HG03571 (cell line): Measurements from ENCODE around the gene PGLYRP4.

Source experiments
- ATAC-seq: cut with Tn5 transposase; IDR thresholded peaks from one replicate; pipeline ENCODE4 v1.9.1; 2021; ENCODE audit not compliant: unreplicated experiment

PGLYRP4 gene, protein sequence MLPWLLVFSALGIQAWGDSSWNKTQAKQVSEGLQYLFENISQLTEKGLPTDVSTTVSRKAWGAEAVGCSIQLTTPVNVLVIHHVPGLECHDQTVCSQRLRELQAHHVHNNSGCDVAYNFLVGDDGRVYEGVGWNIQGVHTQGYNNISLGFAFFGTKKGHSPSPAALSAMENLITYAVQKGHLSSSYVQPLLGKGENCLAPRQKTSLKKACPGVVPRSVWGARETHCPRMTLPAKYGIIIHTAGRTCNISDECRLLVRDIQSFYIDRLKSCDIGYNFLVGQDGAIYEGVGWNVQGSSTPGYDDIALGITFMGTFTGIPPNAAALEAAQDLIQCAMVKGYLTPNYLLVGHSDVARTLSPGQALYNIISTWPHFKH

DNA sequence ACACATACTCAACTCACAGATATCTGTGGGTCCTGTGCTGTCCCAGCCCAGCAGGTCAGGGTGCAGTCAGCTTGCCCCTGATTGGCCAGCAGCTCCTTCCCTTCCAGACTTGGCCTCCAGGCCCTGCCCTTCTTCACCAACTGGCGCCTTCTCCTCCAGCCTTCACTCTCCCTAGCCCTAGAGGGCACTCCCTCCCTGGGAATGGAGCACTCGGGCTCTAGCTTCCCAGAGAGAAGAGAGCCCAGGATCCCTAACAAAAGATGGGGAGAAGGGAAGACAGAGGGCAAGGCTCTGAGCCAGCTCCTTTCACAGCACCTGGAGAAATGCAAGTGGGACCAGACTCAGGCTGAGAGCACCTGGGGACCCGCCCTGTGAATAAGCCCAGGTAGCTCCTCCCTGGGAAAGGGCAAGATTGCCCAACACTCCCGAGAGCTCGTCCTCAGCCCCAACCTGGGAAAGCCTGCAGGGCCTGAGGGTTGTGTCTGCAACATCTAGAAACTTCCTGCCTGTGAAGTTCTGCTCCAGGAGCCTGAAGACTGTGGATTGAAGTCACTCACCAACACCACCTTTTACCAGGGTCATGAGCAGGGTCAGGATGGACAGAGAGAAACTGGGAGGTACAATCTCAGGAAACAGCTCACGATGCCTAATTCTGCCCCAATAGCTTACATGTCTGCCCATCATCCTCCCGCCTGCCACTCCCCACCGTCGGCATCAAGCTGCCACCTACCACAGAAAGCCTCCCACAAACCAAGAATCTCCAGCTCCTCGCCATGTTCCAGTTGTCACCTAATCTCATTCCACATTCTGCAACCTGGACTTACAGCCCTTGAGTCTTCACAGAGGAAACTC lies at the start of gene PGLYRP4:
Gene PGLYRP4 (minus strand): TSS at position 331 of the 852 bp plus-strand sequence. CDS start 909 bp downstream, outside the sequence.
- ATAC-seq, result no peak

DNA sequence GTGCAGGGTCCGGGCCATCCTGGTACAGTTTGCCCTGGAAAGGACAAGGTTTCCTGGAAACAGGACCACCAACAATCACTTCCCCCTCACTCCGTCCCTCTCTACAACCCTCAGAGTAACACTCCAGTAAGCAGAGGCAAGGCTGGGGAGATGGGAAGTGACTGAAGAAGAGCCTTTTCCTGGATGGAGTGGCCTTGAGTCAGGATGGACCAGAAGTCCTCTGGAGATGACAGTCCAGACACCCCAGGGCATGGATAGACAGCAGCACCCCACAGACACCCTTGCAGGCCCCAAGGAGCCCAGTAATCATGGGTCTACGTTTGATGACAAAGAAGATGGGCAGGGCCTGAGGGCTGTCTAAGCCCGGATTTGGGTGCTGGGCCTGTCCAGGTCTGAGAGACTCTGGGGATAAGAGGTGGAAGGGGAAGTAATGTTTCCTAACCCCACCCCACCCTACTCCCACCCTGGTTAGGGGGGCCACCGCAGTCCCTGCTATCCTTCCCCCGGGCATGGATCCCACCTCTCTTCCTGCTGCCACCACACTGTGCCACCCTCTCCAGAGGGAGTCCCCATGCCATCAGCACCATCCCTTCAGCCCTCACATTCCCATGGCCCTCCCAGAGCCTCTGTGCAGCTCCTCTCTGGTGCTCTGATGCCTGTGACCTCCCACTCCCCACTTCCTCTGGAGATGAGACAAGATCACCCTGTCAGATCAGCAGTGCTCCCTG lies 49.4 kb upstream of the PGLYRP4 start:
- no peak for ATAC-seq

DNA sequence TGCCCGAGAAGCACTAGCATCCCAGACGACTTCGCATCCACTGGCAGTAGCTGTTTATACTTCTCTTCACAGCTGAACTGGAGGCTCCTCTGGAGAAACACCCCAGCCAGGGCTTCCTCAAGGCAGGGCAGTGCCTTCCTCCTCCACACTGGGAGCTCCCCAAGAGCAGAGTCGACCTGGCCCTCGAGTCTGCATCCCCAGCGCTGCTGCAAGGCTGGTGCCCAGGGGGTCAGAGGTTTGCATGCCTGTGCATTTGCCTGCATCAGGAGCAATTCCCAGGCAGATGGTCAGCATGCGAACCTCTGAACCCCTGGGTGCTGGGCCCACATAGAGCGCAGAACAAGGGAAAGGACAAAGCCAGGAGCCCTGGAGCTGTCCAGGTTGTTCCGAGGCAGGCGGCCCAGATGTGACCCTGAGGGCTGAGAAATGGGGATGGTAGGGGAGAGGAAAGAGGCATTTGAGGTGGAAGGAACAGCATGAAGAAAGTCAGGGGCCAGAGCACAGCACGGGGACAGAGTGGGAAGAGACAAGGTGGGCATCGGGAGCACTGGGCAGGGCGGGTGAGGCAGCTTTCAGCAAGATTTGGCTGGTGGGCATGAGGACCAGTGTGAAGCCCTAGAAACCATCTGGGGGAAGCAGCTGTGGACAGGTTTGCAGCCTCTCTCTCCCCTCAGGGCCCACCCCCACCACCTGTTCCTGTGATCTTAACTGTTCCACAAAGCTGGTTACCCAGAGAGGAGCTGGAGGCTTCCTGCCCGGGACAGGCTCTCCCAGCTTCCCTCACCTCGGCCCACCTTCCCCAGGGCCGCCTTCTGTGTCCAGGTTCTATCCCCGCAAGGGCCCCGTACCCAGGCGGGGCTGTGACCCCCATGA lies 48.6 kb upstream of the PGLYRP4 start:
- no peak for ATAC-seq

- ATAC-seq, result no peak
These were observed 47.8 kb upstream of the PGLYRP4 start for GRCh38 chr1:153396461-153396860.

DNA sequence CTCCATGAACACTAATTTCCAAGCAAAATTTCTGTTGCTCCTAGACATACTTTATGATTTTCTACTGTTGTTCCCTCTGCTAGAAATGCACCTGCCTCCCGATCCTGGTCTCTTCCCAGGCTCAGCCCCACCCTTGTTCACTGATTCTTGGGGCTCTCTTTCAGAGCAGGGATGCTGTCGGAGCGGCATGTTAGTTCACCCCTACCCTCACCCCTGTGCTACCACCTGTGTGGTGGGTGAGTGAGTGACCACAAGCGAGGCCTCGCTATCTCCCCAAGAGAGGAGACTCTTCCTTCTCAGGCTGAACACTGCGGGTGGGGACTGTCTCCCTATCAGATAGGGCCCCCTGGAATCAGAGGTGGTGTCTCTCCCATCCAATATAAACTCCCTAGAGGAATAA lies 47.1 kb upstream of the PGLYRP4 start:
- no peak for ATAC-seq

- ATAC-seq, result no peak
These were observed 46.6 kb upstream of the PGLYRP4 start for GRCh38 chr1:153395136-153395685.

GRCh38 chr1:153394391-153394790 lies 45.8 kb upstream of the PGLYRP4 start:
- ATAC-seq, result no peak

GRCh38 chr1:153393926-153394325 lies 45.3 kb upstream of the PGLYRP4 start:
- ATAC-seq, result no peak

DNA sequence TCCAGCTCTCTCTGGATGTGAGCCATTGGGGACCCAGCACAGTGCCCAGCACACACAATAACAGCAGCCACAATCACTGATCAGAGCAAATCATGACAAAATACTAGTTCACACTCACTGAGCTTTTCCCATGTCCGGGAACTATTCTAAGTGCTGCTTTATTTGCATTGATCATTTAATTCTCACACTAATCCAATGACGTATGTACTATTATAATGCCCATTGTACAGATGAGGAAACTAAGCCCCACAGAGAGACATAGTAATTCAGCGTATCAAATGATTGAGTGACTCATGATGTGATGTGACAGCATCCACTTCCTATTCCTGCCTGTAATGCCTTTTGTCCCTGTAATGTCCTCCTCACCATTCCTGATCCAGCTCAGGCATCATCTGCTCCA lies 44.2 kb upstream of the PGLYRP4 start:
- ATAC-seq, result no peak

- ATAC-seq, result no peak
These were observed 43.6 kb upstream of the PGLYRP4 start for GRCh38 chr1:153392258-153392657.

- ATAC-seq, result no peak
These were observed 42.5 kb upstream of the PGLYRP4 start, which contains the start of gene S100A8 for GRCh38 chr1:153390938-153391710. Gene S100A8, minus strand, starts transcription at chr1:153391073. Its CDS starts 538 bp downstream, at chr1:153390535.

DNA sequence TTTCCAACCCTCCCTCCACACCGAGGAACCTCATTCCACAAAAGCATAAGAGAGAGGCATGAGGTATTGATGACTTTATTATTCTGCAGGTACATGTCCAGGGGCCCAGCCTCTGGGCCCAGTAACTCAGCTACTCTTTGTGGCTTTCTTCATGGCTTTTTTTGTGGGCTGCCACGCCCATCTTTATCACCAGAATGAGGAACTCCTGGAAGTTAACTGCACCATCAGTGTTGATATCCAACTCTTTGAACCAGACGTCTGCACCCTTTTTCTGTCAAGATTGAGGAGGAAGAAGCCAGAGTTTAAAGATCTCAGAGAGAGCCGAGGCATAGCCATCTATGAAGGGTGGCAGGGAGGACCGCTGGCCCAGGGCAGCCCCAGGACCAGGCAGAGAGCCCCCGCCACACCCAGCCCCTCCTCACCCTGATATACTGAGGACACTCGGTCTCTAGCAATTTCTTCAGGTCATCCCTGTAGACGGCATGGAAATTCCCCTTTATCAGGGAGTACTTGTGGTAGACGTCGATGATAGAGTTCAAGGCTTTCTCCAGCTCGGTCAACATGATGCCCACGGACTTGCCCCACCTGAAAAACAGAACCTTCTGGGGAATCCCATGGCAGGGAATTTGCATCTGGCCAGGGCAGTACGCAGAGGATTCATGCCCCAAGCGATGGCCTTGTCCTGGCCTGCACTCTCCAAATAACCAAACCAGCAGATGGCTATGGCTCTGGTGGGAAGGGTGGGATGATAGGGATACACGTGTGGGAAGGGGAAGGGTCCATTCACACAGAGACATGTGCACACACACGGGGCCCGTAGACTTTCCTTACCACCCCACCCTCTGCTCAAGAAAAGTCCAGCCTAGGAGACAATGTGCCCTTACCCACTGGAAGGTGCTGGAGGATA lies 41.6 kb upstream of the PGLYRP4 start:
- no peak for ATAC-seq

GRCh38 chr1:153389401-153389800 lies 40.8 kb upstream of the PGLYRP4 start:
- no peak for ATAC-seq

DNA sequence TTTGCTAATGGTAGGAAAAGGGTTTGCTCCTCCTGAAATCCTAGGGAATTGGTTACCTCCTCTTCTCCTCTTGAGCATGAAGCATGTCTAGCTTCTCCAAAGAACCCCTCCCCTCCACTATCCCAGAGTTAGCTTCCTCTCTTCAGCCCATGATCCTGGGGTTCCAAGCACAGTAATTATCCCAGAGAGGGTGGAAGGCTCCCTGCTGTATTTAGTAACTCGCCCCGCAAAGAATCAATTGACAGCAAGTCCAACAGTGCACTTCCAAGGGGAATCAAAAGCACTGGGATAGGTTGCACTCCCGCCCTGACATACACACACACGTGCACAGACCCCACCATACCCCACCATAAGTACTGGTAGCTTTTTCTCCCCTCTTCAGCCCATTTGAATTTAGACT lies 39.1 kb upstream of the PGLYRP4 start:
- no peak for ATAC-seq

DNA sequence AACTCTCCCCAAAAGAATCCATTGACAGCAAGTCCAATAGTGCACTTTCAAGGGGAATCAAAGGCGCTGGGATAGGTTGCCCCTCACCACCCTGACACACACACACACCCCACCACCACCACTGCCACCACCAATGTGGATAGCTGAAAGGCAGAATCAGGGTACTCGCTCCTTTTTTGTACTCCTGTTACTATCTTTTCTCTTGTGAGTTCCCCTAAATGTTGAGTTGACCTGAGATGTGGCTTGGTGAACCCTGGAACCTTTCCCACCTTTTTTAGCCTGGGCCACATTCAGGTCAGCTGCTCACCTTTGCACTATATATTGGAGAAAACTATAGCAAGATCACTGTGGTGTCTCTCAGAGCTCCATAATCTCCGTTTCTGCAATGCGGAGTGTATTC lies 38.4 kb upstream of the PGLYRP4 start:
- ATAC-seq, result no peak

GRCh38 chr1:153386500-153386901 lies 37.9 kb upstream of the PGLYRP4 start:
- ATAC-seq, result no peak

- ATAC-seq, result no peak
These were observed 36.4 kb upstream of the PGLYRP4 start for GRCh38 chr1:153384958-153385580.

DNA sequence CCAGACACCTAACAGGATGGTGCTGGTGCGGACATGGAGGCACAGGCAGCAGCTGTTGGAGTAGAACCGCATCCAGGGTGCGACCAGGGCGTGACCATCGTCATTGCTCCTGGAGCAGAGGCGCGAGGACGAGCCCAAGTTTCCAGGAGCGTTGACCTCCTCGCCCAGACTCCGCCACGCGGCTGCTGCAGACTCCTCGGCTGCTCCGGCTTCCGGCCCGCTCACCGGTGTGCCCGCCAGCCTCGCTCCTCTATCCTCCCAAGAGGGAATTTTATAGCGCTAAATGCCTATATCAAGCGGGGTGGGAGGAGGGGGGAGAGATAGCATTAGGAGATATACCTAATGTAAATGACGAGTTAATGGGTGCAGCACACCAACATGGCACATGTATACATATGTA lies 32.1 kb upstream of the PGLYRP4 start:
- ATAC-seq, result no peak
